NCI-H2081 (cell line): ENCODE results near the gene CFAP251.
"Not testable (repeated sequence)": the region's sequence is repeated elsewhere in the genome, so short reads cannot be mapped to it uniquely, and the experiment has no call there.

Source experiments
- DNase-seq, 2 experiments: peaks; one replicate each; lab custom pipeline; 2025; lab: John Stamatoyannopoulos, UW

The CFAP251 gene

GRCh38 chr12:121917950-121918678 lies at the start of gene CFAP251:
TSS of gene CFAP251 (plus strand) at chr12:121918592. CDS start at chr12:121921306, 2,714 bp downstream.
- peak; percentile 95 to 97 for DNase-seq

GRCh38 chr12:121869229-121869628 lies 49.2 kb upstream of the CFAP251 start:
- DNase-seq: not testable (repeated sequence)

- no peak for DNase-seq
Measured at GRCh38 chr12:121871467-121871866, 46.9 kb upstream of the CFAP251 start.

- no peak for DNase-seq
Measured at GRCh38 chr12:121872546-121873215, 45.7 kb upstream of the CFAP251 start.

GRCh38 chr12:121873216-121873569 lies 45.2 kb upstream of the CFAP251 start:
- DNase-seq: no peak

GRCh38 chr12:121874071-121874470 lies 44.3 kb upstream of the CFAP251 start:
- DNase-seq: no peak

GRCh38 chr12:121875582-121875981 lies 42.8 kb upstream of the CFAP251 start:
- DNase-seq: no peak

- DNase-seq: not testable (repeated sequence)
Measured at GRCh38 chr12:121876080-121876447, 42.3 kb upstream of the CFAP251 start.

- DNase-seq: no peak
Measured at GRCh38 chr12:121883315-121883660, 35.1 kb upstream of the CFAP251 start.

- DNase-seq: not testable (repeated sequence)
Measured at GRCh38 chr12:121885129-121885528, 33.3 kb upstream of the CFAP251 start.

- no peak for DNase-seq
Measured at GRCh38 chr12:121888083-121888477, 30.3 kb upstream of the CFAP251 start.

- peak; percentile 96 to 97 for DNase-seq
Measured at GRCh38 chr12:121888478-121889273, 29.7 kb upstream of the CFAP251 start, which contains the start of gene PSMD9. TSS of gene PSMD9 (plus strand) at chr12:121888790. CDS start at chr12:121888857, 67 bp downstream.

GRCh38 chr12:121889274-121889624 lies 29.1 kb upstream of the CFAP251 start:
- no peak for DNase-seq

GRCh38 chr12:121889661-121890060 lies 28.7 kb upstream of the CFAP251 start:
- not testable (repeated sequence) for DNase-seq

- no peak for DNase-seq
Measured at GRCh38 chr12:121892673-121893561, 25.5 kb upstream of the CFAP251 start.

- peak in 1 of 2 experiments; percentile 2 for DNase-seq
Measured at GRCh38 chr12:121893961-121894460, 24.4 kb upstream of the CFAP251 start.

GRCh38 chr12:121894633-121895032 lies 23.8 kb upstream of the CFAP251 start:
- peak; percentile 20 to 33 for DNase-seq

GRCh38 chr12:121898287-121898686 lies 20.1 kb upstream of the CFAP251 start:
- DNase-seq: no peak

- no peak for DNase-seq
Measured at GRCh38 chr12:121899590-121899989, 18.8 kb upstream of the CFAP251 start.

- no peak for DNase-seq
Measured at GRCh38 chr12:121903202-121903601, 15.2 kb upstream of the CFAP251 start.

- no peak for DNase-seq
Measured at GRCh38 chr12:121905746-121906145, 12.6 kb upstream of the CFAP251 start.

GRCh38 chr12:121908702-121909101 lies 9.7 kb upstream of the CFAP251 start:
- DNase-seq: no peak
